GM19351 (cell line): ENCODE data around the gene PTPRO.

Experiments used
- ATAC-seq: cut with Tn5 transposase; IDR thresholded peaks from one replicate; pipeline ENCODE4 v1.9.1; 2021; ENCODE audit warnings: mild to moderate bottlenecking, moderate library complexity; ENCODE audit not compliant: unreplicated experiment

The PTPRO gene

GRCh38 chr12:15443611-15444010, 121.3 kb downstream of the PTPRO start:
- ATAC-seq: no peak

GRCh38 chr12:15444523-15444922, 122.2 kb downstream of the PTPRO start:
- no peak for ATAC-seq

- no peak for ATAC-seq
Observed at GRCh38 chr12:15446807-15447206, 124.5 kb downstream of the PTPRO start.

GRCh38 chr12:15453613-15454012, 131.3 kb downstream of the PTPRO start:
- peak; percentile 95 for ATAC-seq

- no peak for ATAC-seq
Observed at GRCh38 chr12:15458008-15458407, 135.7 kb downstream of the PTPRO start.

GRCh38 chr12:15468911-15469310, 146.6 kb downstream of the PTPRO start:
- no peak for ATAC-seq

GRCh38 chr12:15469356-15469755, 147.0 kb downstream of the PTPRO start:
- no peak for ATAC-seq

GRCh38 chr12:15472036-15472435, 149.7 kb downstream of the PTPRO start:
- ATAC-seq: no peak

GRCh38 chr12:15474766-15475165, 152.5 kb downstream of the PTPRO start:
- no peak for ATAC-seq

- no peak for ATAC-seq
Observed at GRCh38 chr12:15477761-15478160, 155.5 kb downstream of the PTPRO start.

GRCh38 chr12:15481846-15482245, 159.5 kb downstream of the PTPRO start:
- no peak for ATAC-seq

- ATAC-seq: no peak
Observed at GRCh38 chr12:15485466-15485865, 163.2 kb downstream of the PTPRO start.

- no peak for ATAC-seq
Observed at GRCh38 chr12:15486859-15487258, 164.6 kb downstream of the PTPRO start.

GRCh38 chr12:15488481-15488880, 166.2 kb downstream of the PTPRO start:
- ATAC-seq: no peak

- peak; percentile 94 for ATAC-seq
Observed at GRCh38 chr12:15494329-15495046, 172.2 kb downstream of the PTPRO start.

GRCh38 chr12:15495746-15496145, 173.4 kb downstream of the PTPRO start:
- no peak for ATAC-seq

- no peak for ATAC-seq
Observed at GRCh38 chr12:15496738-15497137, 174.4 kb downstream of the PTPRO start.

GRCh38 chr12:15497671-15498292, 175.5 kb downstream of the PTPRO start:
- ATAC-seq: no peak

GRCh38 chr12:15502211-15502610, 179.9 kb downstream of the PTPRO start:
- no peak for ATAC-seq

GRCh38 chr12:15505616-15506015, 183.3 kb downstream of the PTPRO start:
- ATAC-seq: no peak

- no peak for ATAC-seq
Observed at GRCh38 chr12:15515010-15515409, 192.7 kb downstream of the PTPRO start.

GRCh38 chr12:15520083-15520482, 197.8 kb downstream of the PTPRO start:
- no peak for ATAC-seq

- no peak for ATAC-seq
Observed at GRCh38 chr12:15520844-15521243, 198.5 kb downstream of the PTPRO start.
